ENCODE measurements around the gene IL17RC.

Gene IL17RC

GRCh38 chr3:9949115-9949514 lies 32.2 kb downstream of the IL17RC start:
- Histone ChIP-seq H4K12ac (ENCODE audit: low read depth, low read length) (no peak overlapping the region), H4K91ac (ENCODE audit: low read depth, low read length) (no peak overlapping the region), H3K4me2 (ENCODE audit: low read length) (no peak overlapping the region), H2AFZ (ENCODE audit: insufficient read depth, low read length, poor library complexity) (no peak overlapping the region), H3K27ac (ENCODE audit: low read depth, low read length) (no peak overlapping the region), H3K79me2 (ENCODE audit: control insufficient read depth, insufficient read depth, low read length, poor library complexity) (peaks cover 2% of the 10 kb centered on the region), H3K79me1 (ENCODE audit: low read length) (peaks cover 8% of the 10 kb centered on the region), H2BK12ac (ENCODE audit: low read length) (no peak overlapping the region), H3K23ac (ENCODE audit: low read length) (no peak overlapping the region), H3K14ac (ENCODE audit: low read length) (no peak overlapping the region), H4K8ac (ENCODE audit: low read depth, low read length) (no peak overlapping the region), H3K36me3 (ENCODE audit: control insufficient read depth in 1 of 2, insufficient read depth in 2 of 2, low read length in 2 of 2) (peaks cover 0 to 4% of the 10 kb centered on the region in 2 experiments), H3K4ac (ENCODE audit: low read depth, low read length) (no peak overlapping the region), H3K27me3 (ENCODE audit: insufficient read depth, low read length) (peaks cover 5% of the 10 kb centered on the region), H2BK5ac (ENCODE audit: low read depth, low read length, poor library complexity) (no peak overlapping the region), H3K4me3 (ENCODE audit: low read depth, low read length) (no peak overlapping the region), H3K18ac (ENCODE audit: low read length) (no peak overlapping the region), H3K4me1 (ENCODE audit: control insufficient read depth in 1 of 2, insufficient read depth in 2 of 2, low read length in 2 of 2) (peaks cover 12 to 22% of the 10 kb centered on the region in 2 experiments), H3K9me3 (ENCODE audit: insufficient read depth, low read depth, low read length) (no peaks in the 10 kb centered on the region), H2BK120ac (ENCODE audit: insufficient read depth, low read length, poor library complexity) (no peak overlapping the region), H2AK5ac (ENCODE audit: low read length) (no peak overlapping the region), H3K9ac (ENCODE audit: low read length) (no peak overlapping the region)
- no peak for DNase-seq
- no CpG with 5 or more reads among the region's 7 CpGs for WGBS (ENCODE audit: extremely low coverage, insufficient coverage, insufficient read length)

GRCh38 chr3:9949626-9950025 lies 32.7 kb downstream of the IL17RC start:
- Histone ChIP-seq H2AK5ac (ENCODE audit: low read length) (no peak overlapping the region), H3K4me1 (ENCODE audit: control insufficient read depth in 1 of 2, insufficient read depth in 2 of 2, low read length in 2 of 2) (peaks cover 12 to 22% of the 10 kb centered on the region in 2 experiments), H3K23ac (ENCODE audit: low read length) (no peak overlapping the region), H3K4me2 (ENCODE audit: low read length) (no peak overlapping the region), H3K79me2 (ENCODE audit: control insufficient read depth, insufficient read depth, low read length, poor library complexity) (peaks cover 2% of the 10 kb centered on the region), H3K4ac (ENCODE audit: low read depth, low read length) (no peak overlapping the region), H3K79me1 (ENCODE audit: low read length) (peaks cover 8% of the 10 kb centered on the region), H3K27me3 (ENCODE audit: insufficient read depth, low read length) (peaks cover 5% of the 10 kb centered on the region), H4K12ac (ENCODE audit: low read depth, low read length) (no peak overlapping the region), H3K18ac (ENCODE audit: low read length) (no peak overlapping the region), H3K9ac (ENCODE audit: low read length) (no peak overlapping the region), H4K8ac (ENCODE audit: low read depth, low read length) (no peak overlapping the region), H2BK12ac (ENCODE audit: low read length) (no peak overlapping the region), H2BK5ac (ENCODE audit: low read depth, low read length, poor library complexity) (no peak overlapping the region), H3K9me3 (ENCODE audit: insufficient read depth, low read depth, low read length) (no peaks in the 10 kb centered on the region), H3K14ac (ENCODE audit: low read length) (no peak overlapping the region), H2AFZ (ENCODE audit: insufficient read depth, low read length, poor library complexity) (no peak overlapping the region), H4K91ac (ENCODE audit: low read depth, low read length) (no peak overlapping the region), H2BK120ac (ENCODE audit: insufficient read depth, low read length, poor library complexity) (no peak overlapping the region), H3K4me3 (ENCODE audit: low read depth, low read length) (no peak overlapping the region), H3K27ac (ENCODE audit: low read depth, low read length) (no peak overlapping the region), H3K36me3 (ENCODE audit: control insufficient read depth in 1 of 2, insufficient read depth in 2 of 2, low read length in 2 of 2) (no peaks in the 10 kb centered on the region)
- WGBS (ENCODE audit: extremely low coverage, insufficient coverage, insufficient read length): no CpG with 5 or more reads among the region's 9 CpGs
- no peak for DNase-seq

GRCh38 chr3:9951126-9951525 lies 34.2 kb downstream of the IL17RC start:
- Histone ChIP-seq H3K27me3 (ENCODE audit: insufficient read depth, low read length) (peaks cover 5% of the 10 kb centered on the region), H2BK12ac (ENCODE audit: low read length) (no peak overlapping the region), H3K36me3 (ENCODE audit: control insufficient read depth in 1 of 2, insufficient read depth in 2 of 2, low read length in 2 of 2) (no peaks in the 10 kb centered on the region), H3K9ac (ENCODE audit: low read length) (no peak overlapping the region), H2BK5ac (ENCODE audit: low read depth, low read length, poor library complexity) (no peak overlapping the region), H4K12ac (ENCODE audit: low read depth, low read length) (no peak overlapping the region), H3K14ac (ENCODE audit: low read length) (no peak overlapping the region), H3K23ac (ENCODE audit: low read length) (no peak overlapping the region), H3K4me1 (ENCODE audit: control insufficient read depth in 1 of 2, insufficient read depth in 2 of 2, low read length in 2 of 2) (peaks cover 9 to 18% of the 10 kb centered on the region in 2 experiments), H3K9me3 (ENCODE audit: insufficient read depth, low read depth, low read length) (no peaks in the 10 kb centered on the region), H3K79me1 (ENCODE audit: low read length) (peaks cover 6% of the 10 kb centered on the region), H4K91ac (ENCODE audit: low read depth, low read length) (no peak overlapping the region), H3K4me3 (ENCODE audit: low read depth, low read length) (no peak overlapping the region), H3K4ac (ENCODE audit: low read depth, low read length) (no peak overlapping the region), H2AK5ac (ENCODE audit: low read length) (no peak overlapping the region), H4K8ac (ENCODE audit: low read depth, low read length) (no peak overlapping the region), H2AFZ (ENCODE audit: insufficient read depth, low read length, poor library complexity) (no peak overlapping the region), H3K4me2 (ENCODE audit: low read length) (no peak overlapping the region), H3K27ac (ENCODE audit: low read depth, low read length) (no peak overlapping the region), H2BK120ac (ENCODE audit: insufficient read depth, low read length, poor library complexity) (no peak overlapping the region), H3K79me2 (ENCODE audit: control insufficient read depth, insufficient read depth, low read length, poor library complexity) (peaks cover 2% of the 10 kb centered on the region), H3K18ac (ENCODE audit: low read length) (no peak overlapping the region)
- no peak for DNase-seq
- WGBS (ENCODE audit: extremely low coverage, insufficient coverage, insufficient read length): no CpG with 5 or more reads among the region's 7 CpGs

GRCh38 chr3:9951598-9951961 lies 34.7 kb downstream of the IL17RC start:
- no peak overlapping the region for H3K4ac ChIP-seq (ENCODE audit: low read depth, low read length)
- no peak overlapping the region for H2AK5ac ChIP-seq (ENCODE audit: low read length)
- no peak overlapping the region for H3K18ac ChIP-seq (ENCODE audit: low read length)
- no peak overlapping the region for H4K12ac ChIP-seq (ENCODE audit: low read depth, low read length)
- no peak overlapping the region for H2BK120ac ChIP-seq (ENCODE audit: insufficient read depth, low read length, poor library complexity)
- H2AFZ ChIP-seq (ENCODE audit: insufficient read depth, low read length, poor library complexity): no peak overlapping the region
- peak overlapping the region; percentile 92 for H3K4me2 ChIP-seq (ENCODE audit: low read length)
- peak overlapping the region; percentile 79 for H3K4me3 ChIP-seq (ENCODE audit: low read depth, low read length)
- H3K23ac ChIP-seq (ENCODE audit: low read length): no peak overlapping the region
- no peak overlapping the region for H3K27ac ChIP-seq (ENCODE audit: low read depth, low read length)
- H3K9me3 ChIP-seq (ENCODE audit: insufficient read depth, low read depth, low read length): no peaks in the 10 kb centered on the region
- no peak for DNase-seq
- H3K79me1 ChIP-seq (ENCODE audit: low read length): peaks cover 3% of the 10 kb centered on the region
- no peak overlapping the region for H2BK12ac ChIP-seq (ENCODE audit: low read length)
- no peaks in the 10 kb centered on the region for H3K36me3 ChIP-seq (ENCODE audit: control insufficient read depth in 1 of 2, insufficient read depth in 2 of 2, low read length in 2 of 2)
- H3K14ac ChIP-seq (ENCODE audit: low read length): no peak overlapping the region
- WGBS (ENCODE audit: extremely low coverage, insufficient coverage, insufficient read length): no CpG with 5 or more reads among the region's 10 CpGs
- no peak overlapping the region for H4K91ac ChIP-seq (ENCODE audit: low read depth, low read length)
- H4K8ac ChIP-seq (ENCODE audit: low read depth, low read length): no peak overlapping the region
- no peak overlapping the region for H2BK5ac ChIP-seq (ENCODE audit: low read depth, low read length, poor library complexity)
- H3K79me2 ChIP-seq (ENCODE audit: control insufficient read depth, insufficient read depth, low read length, poor library complexity): peaks cover 2% of the 10 kb centered on the region
- no peak overlapping the region for H3K9ac ChIP-seq (ENCODE audit: low read length)
- peaks cover 8 to 17% of the 10 kb centered on the region in 2 experiments for H3K4me1 ChIP-seq (ENCODE audit: control insufficient read depth in 1 of 2, insufficient read depth in 2 of 2, low read length in 2 of 2)
- H3K27me3 ChIP-seq (ENCODE audit: insufficient read depth, low read length): peaks cover 5% of the 10 kb centered on the region

All from trophoblast cell (in vitro differentiated cells and primary cell).